ENCODE measurements around the gene CYP39A1. TPM values are rescaled to one million over a fixed set of nuclear protein-coding genes. Genes with fewer than 3 reads are reported as not detected.

CYP39A1 gene
- polyA plus RNA-seq, 6 donors from 2014 or later, result not detected

- ATAC-seq (ENCODE audit: low read depth in 2 of 2), result no peak
- H3K27me3 Mint-ChIP-seq, result peaks cover 4 to 9% (median 6%) of the 10 kb centered on the region in 3 donors
- H3K27ac Mint-ChIP-seq, result peak overlapping the region in 2 of 6 donors; percentile 10 to 23
- DNase-seq, result no peak
- peaks cover 0 to 5% (median 0%) of the 10 kb centered on the region in 7 donors for H3K9me3 Mint-ChIP-seq
- H3K36me3 Mint-ChIP-seq, result no peaks in the 10 kb centered on the region
- peaks cover 18 to 28% (median 19%) of the 10 kb centered on the region in 3 donors for H3K4me1 Mint-ChIP-seq
- H3K4me3 Mint-ChIP-seq, result peak overlapping the region in 3 of 8 donors; percentile 3 to 21 (median 5)
Measured at GRCh38 chr6:46556053-46556452, 96.6 kb downstream of the CYP39A1 start.

- H3K36me3 Mint-ChIP-seq, result no peaks in the 10 kb centered on the region
- peaks cover 18 to 28% (median 19%) of the 10 kb centered on the region in 3 donors for H3K4me1 Mint-ChIP-seq
- ATAC-seq (ENCODE audit: low read depth in 2 of 2) (no peak), DNase-seq (no peak)
- peaks cover 0 to 5% (median 0%) of the 10 kb centered on the region in 7 donors for H3K9me3 Mint-ChIP-seq
- H3K27ac Mint-ChIP-seq, result peak overlapping the region in 2 of 6 donors; percentile 8 to 10
- peaks cover 2 to 6% (median 3%) of the 10 kb centered on the region in 3 donors for H3K27me3 Mint-ChIP-seq
- no peak overlapping the region for H3K4me3 Mint-ChIP-seq
Measured at GRCh38 chr6:46555129-46555528, 97.5 kb downstream of the CYP39A1 start.

GRCh38 chr6:46549155-46549554 is 103.5 kb downstream of the CYP39A1 start:
- Mint-ChIP-seq H3K27ac (no peak overlapping the region), H3K9me3 (peaks cover 0 to 13% (median 4%) of the 10 kb centered on the region in 7 donors), H3K27me3 (peaks cover 0 to 8% (median 0%) of the 10 kb centered on the region in 3 donors), H3K4me1 (no peaks in the 10 kb centered on the region), H3K4me3 (no peak overlapping the region), H3K36me3 (peaks cover 0 to 2% of the 10 kb centered on the region in 2 donors)
- DNase-seq (no peak), ATAC-seq (ENCODE audit: low read depth in 2 of 2) (no peak)

- peak overlapping the region in 1 of 8 donors; percentile 8 for H3K4me3 Mint-ChIP-seq
- no peak for DNase-seq
- no peaks in the 10 kb centered on the region for H3K4me1 Mint-ChIP-seq
- no peak overlapping the region for H3K27ac Mint-ChIP-seq
- H3K9me3 Mint-ChIP-seq, result peaks cover 5 to 36% (median 13%) of the 10 kb centered on the region in 7 donors
- ATAC-seq (ENCODE audit: low read depth in 2 of 2), result no peak
- H3K36me3 Mint-ChIP-seq, result peaks cover 0 to 18% of the 10 kb centered on the region in 2 donors
- H3K27me3 Mint-ChIP-seq, result peaks cover 13 to 22% (median 15%) of the 10 kb centered on the region in 3 donors
Measured at GRCh38 chr6:46541556-46541955, 111.1 kb downstream of the CYP39A1 start.

DNA sequence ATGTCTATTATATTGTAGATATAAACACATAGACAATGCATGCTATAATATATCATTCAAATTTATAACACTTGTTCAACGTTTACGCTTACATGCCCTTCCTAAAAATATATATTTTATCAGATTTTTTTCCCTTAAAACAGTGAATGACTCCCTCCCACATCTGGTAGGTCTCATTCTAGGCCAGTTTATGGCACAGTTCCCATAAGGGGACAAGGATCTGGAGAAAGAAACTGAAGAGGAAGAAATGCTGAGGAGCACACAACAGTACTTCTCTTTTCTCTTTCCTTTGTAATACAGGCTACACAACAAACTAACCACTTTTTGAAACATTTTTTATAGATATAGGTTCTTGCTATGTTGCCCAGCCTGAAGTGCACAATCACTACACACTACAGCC is 112.8 kb downstream of the CYP39A1 start:
- Mint-ChIP-seq H3K36me3 (peaks cover 0 to 18% of the 10 kb centered on the region in 2 donors), H3K27me3 (peaks cover 13 to 22% (median 15%) of the 10 kb centered on the region in 3 donors), H3K27ac (no peak overlapping the region)

DNA sequence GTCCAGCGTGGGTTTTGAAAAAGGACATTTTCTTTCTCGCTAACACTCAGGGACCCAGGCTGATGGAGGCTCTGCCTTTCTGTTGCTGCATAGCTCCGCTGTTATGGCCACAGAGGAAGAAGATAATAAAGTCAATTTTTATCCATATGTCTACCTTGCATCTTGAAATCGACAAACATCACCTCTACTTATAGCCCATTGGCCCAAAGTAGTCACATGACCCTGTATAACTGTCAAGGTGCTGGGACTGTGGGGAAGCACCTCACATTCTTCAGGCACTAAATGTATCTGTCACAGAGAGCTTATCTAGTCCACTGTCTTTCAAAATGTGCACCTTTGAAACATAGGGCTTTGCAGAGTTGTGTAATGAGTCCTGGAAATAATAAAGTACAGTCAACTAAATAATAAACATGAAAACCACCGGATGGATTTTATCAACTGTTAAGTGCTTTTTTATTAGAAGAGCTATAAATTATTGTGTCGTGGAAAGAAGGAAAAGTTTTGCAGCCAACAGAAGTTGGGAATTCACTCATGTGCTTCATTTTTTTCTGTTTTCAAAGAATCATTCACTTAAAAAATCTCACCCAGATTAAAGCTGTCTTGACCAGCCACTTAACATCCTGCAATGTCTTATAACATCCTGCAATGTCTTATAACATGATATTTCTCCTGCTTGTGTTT is 113.7 kb downstream of the CYP39A1 start:
- no peak overlapping the region for H3K4me3 Mint-ChIP-seq
- H3K9me3 Mint-ChIP-seq, result peaks cover 4 to 24% (median 8%) of the 10 kb centered on the region in 7 donors
- peaks cover 0 to 14% of the 10 kb centered on the region in 2 donors for H3K36me3 Mint-ChIP-seq
- peaks cover 13 to 22% (median 15%) of the 10 kb centered on the region in 3 donors for H3K27me3 Mint-ChIP-seq
- H3K4me1 Mint-ChIP-seq, result no peaks in the 10 kb centered on the region
- DNase-seq, result no peak
- no peak overlapping the region for H3K27ac Mint-ChIP-seq
- ATAC-seq (ENCODE audit: low read depth in 2 of 2), result no peak

More for the DNA sequence above, 112.8 kb downstream of the CYP39A1 start:
- DNase-seq, result no peak
- ATAC-seq (ENCODE audit: low read depth in 2 of 2), result no peak
- Mint-ChIP-seq H3K4me3 (no peak overlapping the region), H3K9me3 (peaks cover 5 to 31% (median 12%) of the 10 kb centered on the region in 7 donors), H3K4me1 (no peaks in the 10 kb centered on the region)

DNA sequence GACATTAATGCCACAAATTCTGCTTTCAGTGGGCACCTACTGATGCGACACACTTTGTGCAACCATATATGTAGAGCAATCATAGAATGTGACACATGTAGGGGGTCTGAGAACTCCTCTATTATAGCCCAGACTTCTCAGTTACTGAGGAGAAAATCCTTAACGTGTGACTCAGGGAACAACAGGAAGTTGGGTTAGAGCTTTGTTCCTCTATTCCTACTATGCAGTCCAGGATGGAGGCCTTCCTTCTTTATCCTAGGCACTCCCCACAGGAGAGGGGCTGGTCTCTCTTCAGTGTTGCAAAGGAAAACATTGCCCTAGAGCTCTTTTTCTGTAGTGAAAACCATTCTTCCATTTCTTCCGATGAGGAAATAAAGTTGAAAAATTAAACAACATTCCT is 121.7 kb downstream of the CYP39A1 start:
- Mint-ChIP-seq H3K9me3 (peaks cover 0 to 5% (median 0%) of the 10 kb centered on the region in 7 donors), H3K27ac (no peak overlapping the region), H3K4me1 (no peaks in the 10 kb centered on the region), H3K4me3 (no peak overlapping the region), H3K36me3 (no peaks in the 10 kb centered on the region), H3K27me3 (peaks cover 5 to 23% (median 10%) of the 10 kb centered on the region in 3 donors)
- ATAC-seq (ENCODE audit: low read depth in 2 of 2) (no peak), DNase-seq (no peak)

- no peak overlapping the region for H3K27ac Mint-ChIP-seq
- peaks cover 0 to 2% (median 0%) of the 10 kb centered on the region in 7 donors for H3K9me3 Mint-ChIP-seq
- no peaks in the 10 kb centered on the region for H3K4me1 Mint-ChIP-seq
- ATAC-seq (ENCODE audit: low read depth in 2 of 2) (no peak), DNase-seq (no peak)
- H3K4me3 Mint-ChIP-seq, result no peak overlapping the region
- peaks cover 10 to 33% (median 11%) of the 10 kb centered on the region in 3 donors for H3K27me3 Mint-ChIP-seq
- H3K36me3 Mint-ChIP-seq, result no peaks in the 10 kb centered on the region
Measured at GRCh38 chr6:46528961-46529750, 123.5 kb downstream of the CYP39A1 start.

DNA sequence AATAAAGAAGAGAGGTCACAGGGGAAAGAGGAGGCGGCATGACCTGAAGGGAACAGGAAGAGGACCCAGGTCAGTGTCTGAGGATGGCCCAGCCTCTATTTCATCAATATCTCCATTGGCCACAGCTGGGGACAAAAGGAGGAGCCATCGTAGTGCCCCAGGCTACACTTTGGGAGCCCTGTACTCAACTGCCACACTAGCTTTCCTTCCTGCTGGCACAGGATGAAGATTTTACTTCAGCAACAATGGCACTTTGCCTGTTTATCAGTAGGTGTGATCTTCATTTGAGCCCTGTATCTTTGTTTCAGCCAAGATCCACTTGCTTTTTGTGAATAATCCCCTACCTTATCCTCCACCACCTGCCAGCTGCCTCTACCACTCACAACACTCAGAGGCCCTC is 126.0 kb downstream of the CYP39A1 start:
- H3K9me3 Mint-ChIP-seq, result peaks cover 0 to 6% (median 0%) of the 10 kb centered on the region in 7 donors
- DNase-seq, result no peak
- H3K36me3 Mint-ChIP-seq, result no peaks in the 10 kb centered on the region
- peaks cover 11 to 33% (median 18%) of the 10 kb centered on the region in 3 donors for H3K27me3 Mint-ChIP-seq
- H3K4me1 Mint-ChIP-seq, result no peaks in the 10 kb centered on the region
- H3K27ac Mint-ChIP-seq, result no peak overlapping the region
- ATAC-seq (ENCODE audit: low read depth in 2 of 2), result no peak
- H3K4me3 Mint-ChIP-seq, result no peak overlapping the region

- Mint-ChIP-seq H3K4me1 (no peaks in the 10 kb centered on the region), H3K36me3 (no peaks in the 10 kb centered on the region), H3K9me3 (peaks cover 0 to 6% (median 0%) of the 10 kb centered on the region in 7 donors), H3K27me3 (peaks cover 11 to 33% (median 18%) of the 10 kb centered on the region in 3 donors), H3K27ac (peak overlapping the region in 1 of 6 donors; percentile 44), H3K4me3 (no peak overlapping the region)
- DNase-seq (no peak), ATAC-seq (ENCODE audit: low read depth in 2 of 2) (no peak)
Measured at GRCh38 chr6:46525583-46525982, 127.0 kb downstream of the CYP39A1 start.

DNA sequence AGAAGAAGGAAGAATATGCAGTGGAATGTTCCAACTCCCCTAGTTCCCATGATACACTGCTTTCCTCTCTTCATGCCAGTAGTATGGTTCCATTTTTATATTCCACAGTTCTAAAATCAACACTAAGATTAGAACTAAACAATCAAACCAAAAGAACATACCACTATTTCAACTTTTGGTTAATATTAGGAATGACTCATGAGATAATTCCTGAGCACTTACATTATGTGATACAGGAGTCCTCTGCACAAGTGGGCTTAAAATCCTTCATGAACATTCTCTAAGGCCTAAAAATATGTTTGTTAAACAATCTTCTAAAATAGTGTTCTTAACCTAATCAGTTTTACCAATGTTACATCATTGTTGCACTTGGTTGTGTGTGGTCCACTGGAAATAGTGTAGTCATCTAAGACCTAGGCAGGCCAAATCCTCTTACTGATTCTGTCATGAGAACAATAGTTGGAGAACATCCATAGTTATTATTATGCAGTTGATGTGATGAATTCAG is 131.1 kb downstream of the CYP39A1 start:
- no peak overlapping the region for H3K4me3 Mint-ChIP-seq
- H3K4me1 Mint-ChIP-seq, result no peaks in the 10 kb centered on the region
- H3K36me3 Mint-ChIP-seq, result no peaks in the 10 kb centered on the region

GRCh38 chr6:46517202-46517601 is 135.4 kb downstream of the CYP39A1 start:
- Mint-ChIP-seq H3K27ac (no peak overlapping the region), H3K4me3 (no peak overlapping the region), H3K9me3 (no peaks in the 10 kb centered on the region), H3K36me3 (no peaks in the 10 kb centered on the region), H3K27me3 (peaks cover 0 to 5% (median 0%) of the 10 kb centered on the region in 3 donors), H3K4me1 (no peaks in the 10 kb centered on the region)
- no peak for ATAC-seq (ENCODE audit: low read depth in 2 of 2)
- no peak for DNase-seq

More for the DNA sequence above, 131.1 kb downstream of the CYP39A1 start:
- Mint-ChIP-seq H3K9me3 (peaks cover 0 to 6% (median 0%) of the 10 kb centered on the region in 7 donors), H3K27ac (no peak overlapping the region), H3K27me3 (peaks cover 6 to 13% (median 10%) of the 10 kb centered on the region in 3 donors)
- DNase-seq (no peak), ATAC-seq (ENCODE audit: low read depth in 2 of 2) (no peak)

- ATAC-seq (ENCODE audit: low read depth in 2 of 2) (no peak), DNase-seq (no peak)
- peak overlapping the region in 1 of 6 donors; percentile 65 for H3K27ac Mint-ChIP-seq
- H3K36me3 Mint-ChIP-seq, result no peaks in the 10 kb centered on the region
- H3K4me1 Mint-ChIP-seq, result no peaks in the 10 kb centered on the region
- no peak overlapping the region for H3K4me3 Mint-ChIP-seq
- H3K27me3 Mint-ChIP-seq, result no peaks in the 10 kb centered on the region
- no peaks in the 10 kb centered on the region for H3K9me3 Mint-ChIP-seq
Measured at GRCh38 chr6:46513533-46513932, 139.1 kb downstream of the CYP39A1 start.

Measured in naive B cell (primary cell).